ENCODE results near the gene PAQR7. TPM values are rescaled to one million over a fixed set of nuclear protein-coding genes. Genes with fewer than 3 reads are reported as not detected.

PAQR7 gene
- total RNA-seq, 1 donor from 2014 or later, result 9.3 TPM

DNA sequence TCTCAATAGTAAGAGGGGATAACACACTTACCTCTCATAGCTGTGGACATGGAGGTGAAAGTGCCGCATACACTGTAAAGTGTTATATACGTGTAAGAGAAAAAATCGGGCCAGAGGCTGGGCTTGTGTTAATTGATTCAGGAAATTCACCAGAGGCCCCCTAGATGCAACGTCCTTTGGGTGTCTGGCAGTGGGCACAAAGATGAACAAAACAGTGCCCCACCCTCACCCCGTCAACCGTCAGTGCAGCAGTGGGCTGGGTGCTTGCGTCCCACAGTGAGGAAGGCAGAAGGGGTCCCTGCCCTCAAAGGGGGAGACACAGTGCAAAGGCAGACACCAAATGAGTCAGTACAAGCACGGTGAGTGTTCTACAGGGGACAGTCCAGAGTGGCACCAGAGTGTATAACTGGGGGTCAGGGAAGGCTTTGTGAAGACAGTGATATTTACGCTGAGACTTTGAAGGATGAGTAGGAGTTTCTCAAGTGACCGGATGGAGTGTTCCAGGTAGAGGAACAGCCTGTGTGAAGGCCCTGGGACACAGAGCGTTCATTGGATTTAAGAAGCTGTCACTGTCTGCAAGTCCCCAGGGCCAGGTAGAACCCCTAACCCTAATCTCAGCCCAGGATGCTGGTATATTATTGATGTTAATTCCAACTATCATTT, 62.3 kb downstream of the PAQR7 start:
- no peak for TF ChIP-seq CTCF (IDR thresholded peaks at IDR 0.05)
- Histone ChIP-seq H3K4me3 (no peak overlapping the region), H3K36me3 (peaks cover 75% of the 10 kb centered on the region), H3K27ac (no peak overlapping the region), H3K4me1 (peaks cover 28% of the 10 kb centered on the region), H3K27me3 (ENCODE audit: low read depth) (no peaks in the 10 kb centered on the region), H3K9me3 (no peaks in the 10 kb centered on the region)
- ATAC-seq (no peak), DNase-seq (no peak)
- intact Hi-C loops (cut with DNase I), result no loop called here

Small RNAs within 50 kb of the gene (microRNA-seq; reads per million reads assigned to microRNA genes)
- gene MIR3917 (ENCODE audit: borderline number of aligned reads), result not detected

Other genes with a start within 250 kb of the PAQR7 start
- 83.4 TPM for gene SELENON, start 75.5 kb downstream of the PAQR7 start, total RNA-seq
- 51.1 TPM for gene MTFR1L, start 55.8 kb downstream of the PAQR7 start, total RNA-seq
- gene AUNIP, start 16.3 kb downstream of the PAQR7 start, total RNA-seq, result not detected
- 56.6 TPM for gene STMN1, start 30.7 kb upstream of the PAQR7 start, total RNA-seq
- gene PAFAH2, start 122.4 kb upstream of the PAQR7 start, total RNA-seq, result 19.4 TPM
- 0.24 TPM for gene EXTL1, start 146.1 kb upstream of the PAQR7 start, total RNA-seq
- gene SLC30A2, start 170.4 kb upstream of the PAQR7 start, total RNA-seq, result not detected
- gene TRIM63, start 191.9 kb upstream of the PAQR7 start, total RNA-seq, result 0.53 TPM
- gene PDIK1L, start 236.1 kb upstream of the PAQR7 start, total RNA-seq, result 11.8 TPM

All from lower lobe of right lung (tissue), 2 donors.